ENCODE measurements around the gene RPL10. TPM values are rescaled to one million over a fixed set of nuclear protein-coding genes. Genes with fewer than 3 reads are reported as not detected.

Gene RPL10
- polyA plus RNA-seq, 1 donor from 2014 or later = 3,689 TPM

- TF ChIP-seq EZH2 (IDR thresholded peaks at IDR 0.05; ENCODE audit: borderline replicate concordance, insufficient read depth, low read length, poor library complexity, severe bottlenecking) (no peak), SMC3 (conservative IDR thresholded peaks at IDR 0.05; ENCODE audit: poor library complexity) (no peak), EP300 (conservative IDR thresholded peaks at IDR 0.05; ENCODE audit: poor library complexity, severe bottlenecking) (no peak), RAD21 (conservative IDR thresholded peaks at IDR 0.05) (no peak), TAF1 (IDR thresholded peaks at IDR 0.05; ENCODE audit: low read depth) (no peak), POLR2AphosphoS5 (IDR thresholded peaks at IDR 0.05) (no peak), MXI1 (conservative IDR thresholded peaks at IDR 0.05; ENCODE audit: poor library complexity, severe bottlenecking) (no peak)
- TF ChIP-seq, protein P1, sequence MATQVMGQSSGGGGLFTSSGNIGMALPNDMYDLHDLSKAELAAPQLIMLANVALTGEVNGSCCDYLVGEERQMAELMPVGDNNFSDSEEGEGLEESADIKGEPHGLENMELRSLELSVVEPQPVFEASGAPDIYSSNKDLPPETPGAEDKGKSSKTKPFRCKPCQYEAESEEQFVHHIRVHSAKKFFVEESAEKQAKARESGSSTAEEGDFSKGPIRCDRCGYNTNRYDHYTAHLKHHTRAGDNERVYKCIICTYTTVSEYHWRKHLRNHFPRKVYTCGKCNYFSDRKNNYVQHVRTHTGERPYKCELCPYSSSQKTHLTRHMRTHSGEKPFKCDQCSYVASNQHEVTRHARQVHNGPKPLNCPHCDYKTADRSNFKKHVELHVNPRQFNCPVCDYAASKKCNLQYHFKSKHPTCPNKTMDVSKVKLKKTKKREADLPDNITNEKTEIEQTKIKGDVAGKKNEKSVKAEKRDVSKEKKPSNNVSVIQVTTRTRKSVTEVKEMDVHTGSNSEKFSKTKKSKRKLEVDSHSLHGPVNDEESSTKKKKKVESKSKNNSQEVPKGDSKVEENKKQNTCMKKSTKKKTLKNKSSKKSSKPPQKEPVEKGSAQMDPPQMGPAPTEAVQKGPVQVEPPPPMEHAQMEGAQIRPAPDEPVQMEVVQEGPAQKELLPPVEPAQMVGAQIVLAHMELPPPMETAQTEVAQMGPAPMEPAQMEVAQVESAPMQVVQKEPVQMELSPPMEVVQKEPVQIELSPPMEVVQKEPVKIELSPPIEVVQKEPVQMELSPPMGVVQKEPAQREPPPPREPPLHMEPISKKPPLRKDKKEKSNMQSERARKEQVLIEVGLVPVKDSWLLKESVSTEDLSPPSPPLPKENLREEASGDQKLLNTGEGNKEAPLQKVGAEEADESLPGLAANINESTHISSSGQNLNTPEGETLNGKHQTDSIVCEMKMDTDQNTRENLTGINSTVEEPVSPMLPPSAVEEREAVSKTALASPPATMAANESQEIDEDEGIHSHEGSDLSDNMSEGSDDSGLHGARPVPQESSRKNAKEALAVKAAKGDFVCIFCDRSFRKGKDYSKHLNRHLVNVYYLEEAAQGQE (IDR thresholded peaks at IDR 0.05; ENCODE audit: borderline replicate concordance) = no peak
- peak overlapping the region; percentile 84 for H3K4me3 ChIP-seq (ENCODE audit: low read length)
- H3K9ac ChIP-seq (ENCODE audit: low read length) = peak overlapping the region; percentile 89
These were observed 26.3 kb upstream of the RPL10 start for GRCh38 chrX:154371789-154372300.

DNA sequence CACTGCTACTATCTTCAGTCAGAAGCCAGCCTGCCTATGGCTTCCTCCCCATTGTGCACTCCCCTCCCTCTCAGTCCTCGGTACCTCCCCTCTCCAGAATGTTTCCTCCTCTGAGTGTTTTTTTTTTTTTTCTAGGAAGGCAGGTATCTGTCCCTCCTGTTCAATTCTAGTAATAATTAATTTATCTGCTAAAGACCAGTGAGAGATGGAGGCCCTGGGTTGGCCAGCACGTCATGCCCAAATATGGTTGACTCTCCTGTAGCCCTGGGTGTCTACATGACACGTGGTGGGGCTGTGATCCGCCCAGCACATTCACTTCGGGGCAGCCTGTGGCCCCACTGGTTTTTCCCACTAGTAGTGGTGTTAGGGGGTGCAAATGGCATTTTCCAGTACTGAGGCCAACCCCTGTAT lies 25.6 kb upstream of the RPL10 start:
- H3K36me3 ChIP-seq (ENCODE audit: insufficient read depth, low read length) = no peaks in the 10 kb centered on the region
- H4K20me1 ChIP-seq (ENCODE audit: insufficient read depth) = no peaks in the 10 kb centered on the region
- H3K4me2 ChIP-seq (ENCODE audit: low read length) = no peak overlapping the region
- no peaks in the 10 kb centered on the region for H3K27me3 ChIP-seq (ENCODE audit: insufficient read depth, low read depth, low read length)
- H3K79me2 ChIP-seq (replicated peaks; ENCODE audit: insufficient read depth, low read length) = peaks cover 26% of the 10 kb centered on the region
- no peaks in the 10 kb centered on the region for H3K9me3 ChIP-seq (ENCODE audit: low read length)
- TF ChIP-seq POLR2AphosphoS5 (IDR thresholded peaks at IDR 0.05) = no peak
- no peak for TF ChIP-seq EP300 (conservative IDR thresholded peaks at IDR 0.05; ENCODE audit: poor library complexity, severe bottlenecking)
- TF ChIP-seq SMC3 (conservative IDR thresholded peaks at IDR 0.05; ENCODE audit: poor library complexity) = no peak
- TF ChIP-seq, protein P1 (IDR thresholded peaks at IDR 0.05; ENCODE audit: borderline replicate concordance) = no peak
- no peak for TF ChIP-seq TAF1 (IDR thresholded peaks at IDR 0.05; ENCODE audit: low read depth)
- TF ChIP-seq EZH2 (IDR thresholded peaks at IDR 0.05; ENCODE audit: borderline replicate concordance, insufficient read depth, low read length, poor library complexity, severe bottlenecking) = no peak
- TF ChIP-seq MXI1 (conservative IDR thresholded peaks at IDR 0.05; ENCODE audit: poor library complexity, severe bottlenecking) = no peak
- no peak for TF ChIP-seq RAD21 (conservative IDR thresholded peaks at IDR 0.05)
- TF ChIP-seq, protein P2, sequence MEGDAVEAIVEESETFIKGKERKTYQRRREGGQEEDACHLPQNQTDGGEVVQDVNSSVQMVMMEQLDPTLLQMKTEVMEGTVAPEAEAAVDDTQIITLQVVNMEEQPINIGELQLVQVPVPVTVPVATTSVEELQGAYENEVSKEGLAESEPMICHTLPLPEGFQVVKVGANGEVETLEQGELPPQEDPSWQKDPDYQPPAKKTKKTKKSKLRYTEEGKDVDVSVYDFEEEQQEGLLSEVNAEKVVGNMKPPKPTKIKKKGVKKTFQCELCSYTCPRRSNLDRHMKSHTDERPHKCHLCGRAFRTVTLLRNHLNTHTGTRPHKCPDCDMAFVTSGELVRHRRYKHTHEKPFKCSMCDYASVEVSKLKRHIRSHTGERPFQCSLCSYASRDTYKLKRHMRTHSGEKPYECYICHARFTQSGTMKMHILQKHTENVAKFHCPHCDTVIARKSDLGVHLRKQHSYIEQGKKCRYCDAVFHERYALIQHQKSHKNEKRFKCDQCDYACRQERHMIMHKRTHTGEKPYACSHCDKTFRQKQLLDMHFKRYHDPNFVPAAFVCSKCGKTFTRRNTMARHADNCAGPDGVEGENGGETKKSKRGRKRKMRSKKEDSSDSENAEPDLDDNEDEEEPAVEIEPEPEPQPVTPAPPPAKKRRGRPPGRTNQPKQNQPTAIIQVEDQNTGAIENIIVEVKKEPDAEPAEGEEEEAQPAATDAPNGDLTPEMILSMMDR (IDR thresholded peaks at IDR 0.05; ENCODE audit: poor library complexity, severe bottlenecking) = no peak
- no peaks in the 10 kb centered on the region for H3K9me2 ChIP-seq (ENCODE audit: insufficient read depth, low read length)
- no peak overlapping the region for H3K9ac ChIP-seq (ENCODE audit: low read length)
- H3K27ac ChIP-seq (ENCODE audit: low read length) = no peak overlapping the region
- no peaks in the 10 kb centered on the region for H3F3A ChIP-seq (ENCODE audit: insufficient read depth, low read length, poor library complexity, severe bottlenecking)
- H3K4me3 ChIP-seq (ENCODE audit: low read length) = no peak overlapping the region
- no peak overlapping the region for H2AFZ ChIP-seq (ENCODE audit: low read depth, low read length)

More at GRCh38 chrX:154371789-154372300, 26.3 kb upstream of the RPL10 start:
- Histone ChIP-seq H3K4me2 (ENCODE audit: low read length) (no peak overlapping the region), H4K20me1 (ENCODE audit: insufficient read depth) (no peaks in the 10 kb centered on the region), H3K79me2 (replicated peaks; ENCODE audit: insufficient read depth, low read length) (peaks cover 26% of the 10 kb centered on the region), H3K9me2 (ENCODE audit: insufficient read depth, low read length) (no peaks in the 10 kb centered on the region), H3K27ac (ENCODE audit: low read length) (peak overlapping the region; percentile 37), H3K36me3 (ENCODE audit: insufficient read depth, low read length) (no peaks in the 10 kb centered on the region), H3F3A (ENCODE audit: insufficient read depth, low read length, poor library complexity, severe bottlenecking) (no peaks in the 10 kb centered on the region), H2AFZ (ENCODE audit: low read depth, low read length) (no peak overlapping the region), H3K27me3 (ENCODE audit: insufficient read depth, low read depth, low read length) (no peaks in the 10 kb centered on the region), H3K9me3 (ENCODE audit: low read length) (no peaks in the 10 kb centered on the region)

Data from neural cell (in vitro differentiated cells).